Stomach (tissue), 4 donors: ENCODE results near the gene CHORDC1.

ENCODE experiments used
- POLR2A ChIP-seq, 4 donors: fragments of 450-650 bp; IDR thresholded peaks; one replicate each; pipeline ENCODE4 v1.6.1; 2016; ENCODE audit warnings: antibody characterized with exemption in 4 of 4, control low read depth in 2 of 4, mild to moderate bottlenecking in 1 of 4, moderate library complexity in 1 of 4
- TF ChIP-seq, protein P1 (sequence below), 7 experiments: fragments of 450-650 bp in 4 of 7; fragments of 200-600 bp in 3 of 7; sonication (generic) in 3 of 7; IDR thresholded peaks; one replicate each; pipeline ENCODE4 v1.5.1; 2016 to 2019; ENCODE audit warnings: antibody characterized with exemption in 7 of 7, control low read depth in 2 of 7, mild to moderate bottlenecking in 1 of 7

DNA sequence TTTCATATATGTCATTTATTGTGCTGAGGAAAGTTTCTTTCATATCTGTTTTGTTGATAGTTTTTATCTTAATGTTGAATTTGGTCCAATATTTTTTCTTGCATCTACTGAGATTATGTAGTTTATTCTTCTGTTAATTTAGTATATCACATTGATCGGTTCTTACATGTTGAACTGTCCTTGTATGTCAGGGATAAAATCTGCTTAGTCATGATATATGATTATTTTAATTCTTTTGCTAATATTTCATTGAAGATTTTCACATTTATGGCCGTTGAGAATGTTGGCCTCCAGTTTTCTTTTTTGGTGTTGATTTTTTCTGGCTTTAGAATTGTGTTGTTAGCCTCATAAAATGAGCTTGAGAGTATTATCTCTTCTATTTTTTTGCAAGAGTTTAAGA is 31.2 kb upstream of the CHORDC1 start:
- no peak for TF ChIP-seq POLR2A (IDR thresholded peaks at IDR 0.05)
- TF ChIP-seq, protein P1, sequence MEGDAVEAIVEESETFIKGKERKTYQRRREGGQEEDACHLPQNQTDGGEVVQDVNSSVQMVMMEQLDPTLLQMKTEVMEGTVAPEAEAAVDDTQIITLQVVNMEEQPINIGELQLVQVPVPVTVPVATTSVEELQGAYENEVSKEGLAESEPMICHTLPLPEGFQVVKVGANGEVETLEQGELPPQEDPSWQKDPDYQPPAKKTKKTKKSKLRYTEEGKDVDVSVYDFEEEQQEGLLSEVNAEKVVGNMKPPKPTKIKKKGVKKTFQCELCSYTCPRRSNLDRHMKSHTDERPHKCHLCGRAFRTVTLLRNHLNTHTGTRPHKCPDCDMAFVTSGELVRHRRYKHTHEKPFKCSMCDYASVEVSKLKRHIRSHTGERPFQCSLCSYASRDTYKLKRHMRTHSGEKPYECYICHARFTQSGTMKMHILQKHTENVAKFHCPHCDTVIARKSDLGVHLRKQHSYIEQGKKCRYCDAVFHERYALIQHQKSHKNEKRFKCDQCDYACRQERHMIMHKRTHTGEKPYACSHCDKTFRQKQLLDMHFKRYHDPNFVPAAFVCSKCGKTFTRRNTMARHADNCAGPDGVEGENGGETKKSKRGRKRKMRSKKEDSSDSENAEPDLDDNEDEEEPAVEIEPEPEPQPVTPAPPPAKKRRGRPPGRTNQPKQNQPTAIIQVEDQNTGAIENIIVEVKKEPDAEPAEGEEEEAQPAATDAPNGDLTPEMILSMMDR (IDR thresholded peaks at IDR 0.05), result no peak
